Subcutaneous preadipocyte (primary cell): Measurements from ENCODE around the gene TPBGL. TPM values are rescaled to one million over a fixed set of nuclear protein-coding genes. Genes with fewer than 3 reads are reported as not detected.

Experiments used
- total RNA-seq: library from RNA; depleted of rRNA; stranded (reverse); fragments of >200 nt; gene quantifications from 2 replicates; pipeline ENCODE4 v1.2.3, GENCODE V29; 2012

Gene TPBGL, protein sequence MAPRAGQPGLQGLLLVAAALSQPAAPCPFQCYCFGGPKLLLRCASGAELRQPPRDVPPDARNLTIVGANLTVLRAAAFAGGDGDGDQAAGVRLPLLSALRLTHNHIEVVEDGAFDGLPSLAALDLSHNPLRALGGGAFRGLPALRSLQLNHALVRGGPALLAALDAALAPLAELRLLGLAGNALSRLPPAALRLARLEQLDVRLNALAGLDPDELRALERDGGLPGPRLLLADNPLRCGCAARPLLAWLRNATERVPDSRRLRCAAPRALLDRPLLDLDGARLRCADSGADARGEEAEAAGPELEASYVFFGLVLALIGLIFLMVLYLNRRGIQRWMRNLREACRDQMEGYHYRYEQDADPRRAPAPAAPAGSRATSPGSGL
- total RNA-seq = under 0.01 TPM in 1 of 2 replicates, not detected in the other

DNA sequence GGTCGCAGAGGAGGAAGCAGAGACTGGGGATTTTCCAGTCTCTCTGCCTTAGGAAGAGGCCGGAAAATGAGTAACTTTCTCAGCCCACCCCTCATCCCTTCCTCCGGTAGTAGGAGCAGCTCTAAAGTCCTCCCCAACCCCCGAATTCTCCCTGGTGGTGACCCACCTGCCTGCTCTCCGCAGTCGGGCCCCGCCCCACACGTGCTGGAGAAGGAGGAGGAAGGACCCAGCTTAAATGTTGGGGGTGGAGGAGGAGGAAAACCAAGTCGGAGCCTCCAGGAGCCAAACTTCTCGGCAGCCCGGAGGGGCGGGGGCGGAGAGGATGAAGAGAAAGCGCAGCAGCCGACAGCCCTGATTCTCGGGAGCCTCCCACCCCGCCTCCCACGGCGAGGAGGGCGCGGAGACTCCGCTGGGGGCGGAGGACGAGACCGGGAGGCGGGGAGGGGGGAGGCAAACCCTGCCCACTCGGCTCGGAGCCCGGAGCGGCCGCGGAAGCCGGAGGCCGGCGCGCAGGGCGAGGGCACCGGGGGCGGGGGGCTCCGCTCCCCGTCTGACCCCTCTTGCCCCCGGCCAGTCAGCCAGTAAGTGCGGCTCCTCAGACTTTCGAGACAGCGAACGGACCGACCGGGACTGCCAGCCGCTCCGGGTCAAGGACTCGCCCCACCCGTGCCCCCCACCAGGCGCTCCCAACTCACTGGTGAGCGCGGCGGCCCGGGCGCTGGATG is at the start of gene TPBGL:
Gene TPBGL (plus strand): TSS at position 464 of the 725 bp plus-strand sequence. CDS start 276 bp downstream, outside the sequence.

Other genes with a start within 250 kb of the TPBGL start
- not detected in 2 replicates for gene OR2AT4, start 143.9 kb upstream of the TPBGL start, total RNA-seq
- gene SLCO2B1, start 89.7 kb upstream of the TPBGL start, total RNA-seq = 0.59 TPM in 1 of 2 replicates, not detected in the other
- gene ARRB1, start 110.9 kb downstream of the TPBGL start, total RNA-seq = 40.1 TPM in 2 replicates
- 1,259 and 2,700 TPM in 2 replicates for gene RPS3, start 158.7 kb downstream of the TPBGL start, total RNA-seq
- 1.4 and 3.7 TPM in 2 replicates for gene KLHL35, start 192.4 kb downstream of the TPBGL start, total RNA-seq